Skeletal muscle satellite cell (primary cell): ENCODE measurements around the gene FHL1.
A peak's percentile ranks its signal among the peaks of the same experiment; 100 is the strongest.
"Not testable (repeated sequence)": the region's sequence is repeated elsewhere in the genome, so short reads cannot be mapped to it uniquely, and the experiment has no call there.

Experiments
- H3K27me3 ChIP-seq: 2 replicates; pipeline ENCODE4 v1.7.0; 2013; ENCODE audit warnings: low read length; ENCODE audit not compliant: control insufficient read depth, insufficient read depth
- H3K36me3 ChIP-seq: 2 replicates; pipeline ENCODE4 v1.7.0; 2013; ENCODE audit warnings: mild to moderate bottlenecking, control low read depth, low read length; ENCODE audit not compliant: insufficient read depth
- H3K4me1 ChIP-seq: 2 replicates; pipeline ENCODE4 v1.7.0; 2013; ENCODE audit warnings: low read length; ENCODE audit not compliant: control insufficient read depth, insufficient read depth
- H3K4me2 ChIP-seq: 2 replicates; pipeline ENCODE4 v1.7.0; 2013; ENCODE audit warnings: mild to moderate bottlenecking, low read length
- H3K4me3 ChIP-seq: 2 replicates; pipeline ENCODE4 v1.7.0; 2013; ENCODE audit warnings: low read length
- H3K9ac ChIP-seq: 2 replicates; pipeline ENCODE4 v1.7.0; 2013; ENCODE audit warnings: mild to moderate bottlenecking, low read depth, low read length, moderate library complexity
- H3K9me3 ChIP-seq: replicated peaks from 2 replicates; pipeline ENCODE4 v1.7.0; 2013; ENCODE audit warnings: mild to moderate bottlenecking, control low read depth, low read length

The FHL1 gene

GRCh38 chrX:136228839-136229207, 81.5 kb downstream of the FHL1 start:
- H3K27me3 ChIP-seq = peaks cover 3% of the 10 kb centered on the region
- H3K4me1 ChIP-seq = no peaks in the 10 kb centered on the region
- H3K36me3 ChIP-seq = peaks cover 10% of the 10 kb centered on the region
- no peak overlapping the region for H3K4me3 ChIP-seq
- no peak overlapping the region for H3K9ac ChIP-seq
- H3K9me3 ChIP-seq = no peaks in the 10 kb centered on the region
- H3K4me2 ChIP-seq = no peak overlapping the region

GRCh38 chrX:136237074-136237473, 89.7 kb downstream of the FHL1 start:
- no peak overlapping the region for H3K9ac ChIP-seq
- no peaks in the 10 kb centered on the region for H3K4me1 ChIP-seq
- peaks cover 3% of the 10 kb centered on the region for H3K36me3 ChIP-seq
- H3K27me3 ChIP-seq = no peaks in the 10 kb centered on the region
- no peak overlapping the region for H3K4me3 ChIP-seq
- H3K9me3 ChIP-seq = no peaks in the 10 kb centered on the region
- no peak overlapping the region for H3K4me2 ChIP-seq

- not testable (repeated sequence) for H3K36me3 ChIP-seq, H3K4me3 ChIP-seq, H3K27me3 ChIP-seq, H3K9me3 ChIP-seq, H3K4me1 ChIP-seq, H3K4me2 ChIP-seq, H3K9ac ChIP-seq
Measured at GRCh38 chrX:136237849-136238248, 90.5 kb downstream of the FHL1 start.

- Histone ChIP-seq H3K27me3 (no peaks in the 10 kb centered on the region), H3K4me3 (no peak overlapping the region), H3K4me2 (no peak overlapping the region), H3K4me1 (no peaks in the 10 kb centered on the region), H3K36me3 (peaks cover 9% of the 10 kb centered on the region), H3K9ac (no peak overlapping the region), H3K9me3 (no peaks in the 10 kb centered on the region)
Measured at GRCh38 chrX:136246201-136246600, 98.9 kb downstream of the FHL1 start.

GRCh38 chrX:136250191-136251040, 103.1 kb downstream of the FHL1 start:
- H3K4me1 ChIP-seq = peaks cover 4% of the 10 kb centered on the region
- no peaks in the 10 kb centered on the region for H3K9me3 ChIP-seq
- peak overlapping the region; percentile 73 for H3K4me2 ChIP-seq
- H3K36me3 ChIP-seq = no peaks in the 10 kb centered on the region
- H3K4me3 ChIP-seq = peak overlapping the region; percentile 70
- peak overlapping the region; percentile 80 for H3K9ac ChIP-seq
- H3K27me3 ChIP-seq = no peaks in the 10 kb centered on the region

GRCh38 chrX:136251041-136251991, 104.0 kb downstream of the FHL1 start, which contains the start of gene MAP7D3:
Gene MAP7D3 (minus strand): TSS chrX:136251400. CDS start chrX:136251358, 42 bp downstream.
- peaks cover 4% of the 10 kb centered on the region for H3K4me1 ChIP-seq
- H3K9ac ChIP-seq = peak within 1 kb of the TSS; percentile 80
- H3K4me3 ChIP-seq = peak within 1 kb of the TSS; percentile 70
- no peaks in the 10 kb centered on the region for H3K9me3 ChIP-seq
- H3K27me3 ChIP-seq = no peaks in the 10 kb centered on the region
- no peaks in the 10 kb centered on the region for H3K36me3 ChIP-seq
- H3K4me2 ChIP-seq = peak within 1 kb of the TSS; percentile 73

- H3K9me3 ChIP-seq = no peaks in the 10 kb centered on the region
- no peak overlapping the region for H3K4me3 ChIP-seq
- no peak overlapping the region for H3K9ac ChIP-seq
- peaks cover 18% of the 10 kb centered on the region for H3K4me1 ChIP-seq
- H3K36me3 ChIP-seq = no peaks in the 10 kb centered on the region
- no peak overlapping the region for H3K4me2 ChIP-seq
- H3K27me3 ChIP-seq = no peaks in the 10 kb centered on the region
Measured at GRCh38 chrX:136255541-136255940, 108.2 kb downstream of the FHL1 start.

- Histone ChIP-seq H3K4me3 (no peak overlapping the region), H3K9me3 (no peaks in the 10 kb centered on the region), H3K9ac (no peak overlapping the region), H3K4me1 (peaks cover 22% of the 10 kb centered on the region), H3K36me3 (no peaks in the 10 kb centered on the region), H3K4me2 (no peak overlapping the region), H3K27me3 (no peaks in the 10 kb centered on the region)
Measured at GRCh38 chrX:136256026-136256425, 108.7 kb downstream of the FHL1 start.

- Histone ChIP-seq H3K4me3 (no peak overlapping the region), H3K9ac (no peak overlapping the region), H3K36me3 (no peaks in the 10 kb centered on the region), H3K4me1 (peaks cover 24% of the 10 kb centered on the region), H3K9me3 (no peaks in the 10 kb centered on the region), H3K27me3 (no peaks in the 10 kb centered on the region), H3K4me2 (no peak overlapping the region)
Measured at GRCh38 chrX:136258951-136259350, 111.6 kb downstream of the FHL1 start.

GRCh38 chrX:136259543-136259942, 112.2 kb downstream of the FHL1 start:
- no peak overlapping the region for H3K4me2 ChIP-seq
- H3K9ac ChIP-seq = no peak overlapping the region

GRCh38 chrX:136260776-136261175, 113.4 kb downstream of the FHL1 start:
- no peaks in the 10 kb centered on the region for H3K27me3 ChIP-seq
- H3K4me2 ChIP-seq = peak overlapping the region; percentile 34
- H3K9me3 ChIP-seq = no peaks in the 10 kb centered on the region
- peak overlapping the region; percentile 23 for H3K9ac ChIP-seq
- H3K36me3 ChIP-seq = no peaks in the 10 kb centered on the region
- H3K4me1 ChIP-seq = peaks cover 24% of the 10 kb centered on the region
- H3K4me3 ChIP-seq = no peak overlapping the region

More at GRCh38 chrX:136259543-136259942, 112.2 kb downstream of the FHL1 start:
- H3K4me1 ChIP-seq = peaks cover 24% of the 10 kb centered on the region
- no peaks in the 10 kb centered on the region for H3K9me3 ChIP-seq
- no peaks in the 10 kb centered on the region for H3K27me3 ChIP-seq
- no peak overlapping the region for H3K4me3 ChIP-seq
- H3K36me3 ChIP-seq = no peaks in the 10 kb centered on the region
